Mesothelial cell of epicardium (in vitro differentiated cells): Measurements from ENCODE around the gene MTA1. TPM values are rescaled to one million over a fixed set of nuclear protein-coding genes. Genes with fewer than 3 reads are reported as not detected.

ENCODE experiments used
- DNase-seq, 2 experiments: peaks; one replicate each; pipeline ENCODE4 v3.0.0; 2021; ENCODE audit warnings: low spot score in 2 of 2; ENCODE audit not compliant: unreplicated experiment in 2 of 2
- H3K27ac Mint-ChIP-seq: 2 replicates; pipeline ENCODE4 v1.8.0; 2021; ENCODE audit warnings: mixed read lengths
- H3K27me3 Mint-ChIP-seq: 2 replicates; pipeline ENCODE4 v1.8.0; 2021; ENCODE audit warnings: low read depth, mixed read lengths
- H3K36me3 Mint-ChIP-seq: 2 replicates; pipeline ENCODE4 v1.8.0; 2021; ENCODE audit warnings: mixed read lengths
- H3K4me1 Mint-ChIP-seq: 2 replicates; pipeline ENCODE4 v1.8.0; 2021; ENCODE audit warnings: mixed read lengths
- H3K4me3 Mint-ChIP-seq: 2 replicates; pipeline ENCODE4 v1.8.0; 2021; ENCODE audit warnings: mild to moderate bottlenecking, moderate library complexity, mixed read lengths
- H3K9me3 Mint-ChIP-seq: 2 replicates; pipeline ENCODE4 v1.8.0; 2021; ENCODE audit warnings: mixed read lengths
- total RNA-seq: library from RNA; stranded (reverse); gene quantifications from 3 replicates; pipeline ENCODE4 v1.2.1, GENCODE V29; 2021
- TF ChIP-seq, protein P1 (sequence below): fragments of 200-600 bp; sonication (generic); IDR thresholded peaks from one replicate; pipeline ENCODE4 v1.5.0; 2021; ENCODE audit warnings: antibody characterized with exemption; ENCODE audit not compliant: unreplicated experiment

Gene MTA1
- total RNA-seq, 1 donor from 2014 or later = 259 TPM

DNA sequence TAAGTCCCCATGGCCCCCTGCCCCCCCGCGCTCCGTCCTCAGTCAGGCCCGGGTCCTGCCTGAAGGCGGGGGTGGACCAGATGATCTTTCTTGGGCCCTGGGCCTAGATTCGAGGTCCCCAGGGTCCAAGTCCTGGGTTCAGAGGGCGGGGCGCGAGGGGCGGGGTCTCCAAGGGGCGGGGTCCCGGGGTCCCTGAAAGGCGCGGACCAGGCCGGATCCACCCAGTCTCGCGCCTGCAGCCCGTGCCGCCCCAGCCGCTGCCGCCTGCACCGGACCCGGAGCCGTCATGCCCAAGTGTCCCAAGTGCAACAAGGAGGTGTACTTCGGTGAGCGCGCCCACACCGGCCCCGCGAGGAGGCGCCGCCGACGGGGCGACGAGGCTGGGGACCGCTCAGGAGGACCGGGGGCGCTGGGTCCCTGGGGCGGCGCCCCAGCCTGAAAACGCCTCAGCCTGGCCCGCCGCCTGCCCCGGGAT is 67.4 kb downstream of the MTA1 start:
- no peak overlapping the region for H3K27ac Mint-ChIP-seq
- peak overlapping the region; percentile 50 for H3K4me3 Mint-ChIP-seq
- H3K9me3 Mint-ChIP-seq = no peaks in the 10 kb centered on the region
- no peak for DNase-seq
- peaks cover 42% of the 10 kb centered on the region for H3K27me3 Mint-ChIP-seq
- peaks cover 34% of the 10 kb centered on the region for H3K4me1 Mint-ChIP-seq
- TF ChIP-seq, protein P1, sequence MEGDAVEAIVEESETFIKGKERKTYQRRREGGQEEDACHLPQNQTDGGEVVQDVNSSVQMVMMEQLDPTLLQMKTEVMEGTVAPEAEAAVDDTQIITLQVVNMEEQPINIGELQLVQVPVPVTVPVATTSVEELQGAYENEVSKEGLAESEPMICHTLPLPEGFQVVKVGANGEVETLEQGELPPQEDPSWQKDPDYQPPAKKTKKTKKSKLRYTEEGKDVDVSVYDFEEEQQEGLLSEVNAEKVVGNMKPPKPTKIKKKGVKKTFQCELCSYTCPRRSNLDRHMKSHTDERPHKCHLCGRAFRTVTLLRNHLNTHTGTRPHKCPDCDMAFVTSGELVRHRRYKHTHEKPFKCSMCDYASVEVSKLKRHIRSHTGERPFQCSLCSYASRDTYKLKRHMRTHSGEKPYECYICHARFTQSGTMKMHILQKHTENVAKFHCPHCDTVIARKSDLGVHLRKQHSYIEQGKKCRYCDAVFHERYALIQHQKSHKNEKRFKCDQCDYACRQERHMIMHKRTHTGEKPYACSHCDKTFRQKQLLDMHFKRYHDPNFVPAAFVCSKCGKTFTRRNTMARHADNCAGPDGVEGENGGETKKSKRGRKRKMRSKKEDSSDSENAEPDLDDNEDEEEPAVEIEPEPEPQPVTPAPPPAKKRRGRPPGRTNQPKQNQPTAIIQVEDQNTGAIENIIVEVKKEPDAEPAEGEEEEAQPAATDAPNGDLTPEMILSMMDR = no peak
- H3K36me3 Mint-ChIP-seq = no peaks in the 10 kb centered on the region

DNA sequence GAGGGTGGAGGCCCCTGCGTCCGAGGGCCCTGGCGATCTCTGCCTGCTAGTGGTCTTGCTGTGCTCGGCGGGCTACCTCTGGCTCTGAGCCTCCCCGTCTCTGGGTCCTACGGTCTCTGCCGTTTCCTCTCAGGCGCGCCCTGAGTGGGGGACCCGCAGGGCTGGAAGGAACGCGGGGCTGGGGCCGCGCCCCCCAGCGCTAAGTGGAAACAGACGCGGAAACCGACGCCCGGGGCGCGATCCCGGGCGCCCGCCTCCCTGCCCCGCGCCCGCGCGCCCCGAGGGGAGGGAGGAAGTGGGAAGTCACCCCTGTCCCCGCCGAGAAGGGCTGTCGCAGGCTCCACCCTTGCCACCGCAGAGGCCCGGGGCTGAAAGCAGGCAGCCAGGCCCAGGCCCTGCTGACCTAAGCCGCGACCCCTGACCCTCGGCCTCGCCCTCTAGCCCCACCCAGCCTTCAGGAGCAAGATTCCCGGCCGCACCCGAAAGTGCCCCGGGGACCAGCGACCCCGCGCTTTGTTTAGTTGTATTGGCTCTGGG is 67.9 kb downstream of the MTA1 start:
- H3K36me3 Mint-ChIP-seq = no peaks in the 10 kb centered on the region
- peaks cover 42% of the 10 kb centered on the region for H3K27me3 Mint-ChIP-seq
- peak overlapping the region; percentile 50 for H3K4me3 Mint-ChIP-seq
- H3K9me3 Mint-ChIP-seq = no peaks in the 10 kb centered on the region
- TF ChIP-seq, protein P1 = no peak
- H3K27ac Mint-ChIP-seq = no peak overlapping the region
- H3K4me1 Mint-ChIP-seq = peaks cover 29% of the 10 kb centered on the region
- no peak for DNase-seq

DNA sequence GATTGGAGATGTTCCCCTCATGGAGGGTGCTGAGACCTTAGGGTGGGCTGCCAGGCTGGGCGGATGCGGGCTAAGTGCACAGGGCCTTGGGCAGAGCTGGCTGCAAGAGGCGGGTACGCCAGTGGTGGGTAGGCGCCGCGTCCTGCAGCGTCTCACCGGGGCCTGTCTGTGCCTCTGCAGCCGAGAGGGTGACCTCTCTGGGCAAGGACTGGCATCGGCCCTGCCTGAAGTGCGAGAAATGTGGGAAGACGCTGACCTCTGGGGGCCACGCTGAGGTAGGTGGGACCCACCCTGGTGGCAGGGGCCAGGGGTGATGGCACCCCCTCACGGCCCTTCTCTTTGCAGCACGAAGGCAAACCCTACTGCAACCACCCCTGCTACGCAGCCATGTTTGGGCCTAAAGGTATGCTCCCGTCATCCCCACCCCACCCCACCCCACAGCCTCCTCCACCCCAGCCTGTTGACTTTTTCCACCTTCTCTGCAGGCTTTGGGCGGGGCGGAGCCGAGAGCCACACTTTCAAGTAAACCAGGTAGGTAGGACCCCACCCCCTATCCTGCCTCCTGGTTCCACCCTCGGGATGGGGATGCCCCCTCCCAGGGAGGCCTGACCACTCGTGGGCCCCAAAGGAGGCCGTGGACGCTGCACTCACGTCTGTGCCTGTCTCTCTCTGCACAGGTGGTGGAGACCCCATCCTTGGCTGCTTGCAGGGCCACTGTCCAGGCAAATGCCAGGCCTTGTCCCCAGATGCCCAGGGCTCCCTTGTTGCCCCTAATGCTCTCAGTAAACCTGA is 68.6 kb downstream of the MTA1 start:
- Mint-ChIP-seq H3K36me3 (no peaks in the 10 kb centered on the region), H3K4me1 (peaks cover 28% of the 10 kb centered on the region), H3K9me3 (no peaks in the 10 kb centered on the region), H3K4me3 (peak overlapping the region; percentile 34), H3K27ac (peak overlapping the region; percentile 50), H3K27me3 (peaks cover 42% of the 10 kb centered on the region)
- DNase-seq = no peak
- TF ChIP-seq, protein P1 = no peak

DNA sequence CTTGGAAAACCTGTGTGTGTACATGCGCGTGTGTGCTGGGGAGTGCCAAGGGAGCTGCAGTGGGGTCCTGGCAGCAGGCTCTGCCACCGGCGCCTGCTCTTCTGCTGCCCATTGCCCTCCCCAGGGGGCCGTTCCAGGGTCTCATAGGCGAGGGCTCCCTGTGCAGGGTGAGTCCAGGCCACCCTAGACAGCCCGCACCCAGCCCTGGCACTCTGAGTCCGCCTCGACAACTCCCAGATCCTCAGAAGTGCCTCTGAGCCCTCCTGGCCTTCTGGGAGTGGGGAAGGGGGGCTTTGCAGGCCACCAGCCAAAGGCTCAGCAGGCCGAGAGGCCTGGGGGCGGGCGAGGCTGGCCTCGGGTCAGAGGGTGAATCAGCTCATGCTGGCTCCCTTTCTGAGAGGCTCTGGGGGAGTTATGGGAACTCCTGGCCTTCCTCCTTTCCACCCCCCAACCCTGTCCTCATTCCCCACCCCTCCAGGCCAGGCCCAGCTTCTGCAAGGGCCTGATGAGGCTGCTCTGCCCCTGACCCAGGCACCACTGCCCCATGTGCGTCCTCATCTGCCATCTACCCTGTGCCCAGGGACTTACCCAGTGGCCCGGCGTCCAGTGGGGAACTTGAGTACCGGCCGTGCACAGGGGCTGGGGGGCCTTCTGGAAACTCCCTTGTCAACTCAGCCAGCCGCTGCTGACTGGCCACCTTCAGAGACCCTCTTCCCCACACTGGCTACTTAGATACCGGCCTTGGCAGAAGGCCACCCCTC is 69.3 kb downstream of the MTA1 start:
- peaks cover 28% of the 10 kb centered on the region for H3K4me1 Mint-ChIP-seq
- peak overlapping the region; percentile 95 for H3K27ac Mint-ChIP-seq
- peaks cover 42% of the 10 kb centered on the region for H3K27me3 Mint-ChIP-seq
- TF ChIP-seq, protein P1 = no peak
- no peak for DNase-seq
- H3K4me3 Mint-ChIP-seq = peak overlapping the region; percentile 69
- H3K9me3 Mint-ChIP-seq = no peaks in the 10 kb centered on the region
- no peaks in the 10 kb centered on the region for H3K36me3 Mint-ChIP-seq

DNA sequence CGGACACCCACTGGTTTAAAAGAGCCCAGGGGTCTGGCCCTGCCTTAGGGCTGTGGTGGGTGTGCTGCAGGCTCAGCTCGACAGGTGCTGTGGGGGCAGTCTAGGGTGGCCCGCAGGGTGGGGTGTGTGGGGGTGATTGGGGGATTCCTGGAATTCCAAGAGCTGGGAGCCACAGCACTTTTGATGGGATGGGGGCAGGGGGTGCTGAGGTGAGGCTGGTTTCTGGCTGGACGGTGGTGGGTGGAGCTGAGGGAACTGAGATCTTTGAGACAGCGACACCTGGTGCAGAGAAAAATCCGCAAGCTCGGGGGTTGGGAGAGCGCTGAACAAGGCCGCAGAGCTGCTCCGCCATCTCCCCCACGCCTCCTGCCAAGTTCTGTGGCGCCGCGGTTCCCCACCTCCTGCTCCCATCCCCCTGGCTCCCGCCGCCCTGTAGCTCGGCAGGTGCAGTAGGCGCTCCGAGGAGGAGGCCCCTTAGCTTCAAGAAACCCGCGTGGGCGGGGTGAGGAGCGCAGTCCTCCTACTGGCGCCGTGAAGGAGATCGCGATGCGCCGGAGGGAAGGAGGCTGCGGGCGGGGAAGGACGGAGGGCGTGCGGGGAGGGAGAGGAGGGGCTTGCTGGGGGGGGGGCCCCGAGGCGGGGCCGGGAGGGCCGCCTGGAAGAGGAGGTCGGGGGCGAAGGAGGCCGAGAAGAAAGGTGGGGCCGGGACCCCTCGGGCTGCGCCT is 70.1 kb downstream of the MTA1 start:
- TF ChIP-seq, protein P1 = no peak
- peak; percentile 81 to 89 for DNase-seq
- peak overlapping the region; percentile 95 for H3K27ac Mint-ChIP-seq

More for the DNA sequence above, 70.1 kb downstream of the MTA1 start:
- Mint-ChIP-seq H3K27me3 (peaks cover 37% of the 10 kb centered on the region), H3K4me1 (peaks cover 23% of the 10 kb centered on the region), H3K9me3 (no peaks in the 10 kb centered on the region), H3K4me3 (peak overlapping the region; percentile 69), H3K36me3 (no peaks in the 10 kb centered on the region)
